HCT116 (cell line): ENCODE measurements around the gene PNPLA6.

ENCODE experiments used
- CTCF ChIP-seq, 3 experiments: fragments of 200-600 bp in 1 of 3; sonication (generic) in 1 of 3; IDR thresholded peaks in 2 of 3; conservative IDR thresholded peaks in 1 of 3; 2 replicates each; pipeline ENCODE4 v1.5.1; 2012 to 2017; ENCODE audit warnings: low read depth in 2 of 3, low read length in 2 of 3, antibody characterized with exemption in 1 of 3, borderline replicate concordance in 1 of 3, control low read depth in 1 of 3, mild to moderate bottlenecking in 1 of 3, mixed read lengths in 1 of 3, mixed run types in 1 of 3, moderate library complexity in 1 of 3; ENCODE audit not compliant: insufficient read depth in 1 of 3
- POLR2A ChIP-seq: IDR thresholded peaks from 2 replicates; pipeline ENCODE4 v1.7.0; 2011; ENCODE audit warnings: borderline replicate concordance; ENCODE audit not compliant: insufficient read depth, insufficient read length; ENCODE audit errors: extremely low read depth

- TF ChIP-seq CTCF (IDR thresholded peaks at IDR 0.05 in 2 of 3, conservative IDR thresholded peaks at IDR 0.05 in 1 of 3; ENCODE audit: borderline replicate concordance in 1 of 3, insufficient read depth in 1 of 3, low read depth in 2 of 3, low read length in 2 of 3): no peak
- TF ChIP-seq POLR2A: no peak
Measured at GRCh38 chr19:7492142-7492541, 43.4 kb upstream of the PNPLA6 start.
